Measurements from ENCODE around the gene CBLN4.

DNA sequence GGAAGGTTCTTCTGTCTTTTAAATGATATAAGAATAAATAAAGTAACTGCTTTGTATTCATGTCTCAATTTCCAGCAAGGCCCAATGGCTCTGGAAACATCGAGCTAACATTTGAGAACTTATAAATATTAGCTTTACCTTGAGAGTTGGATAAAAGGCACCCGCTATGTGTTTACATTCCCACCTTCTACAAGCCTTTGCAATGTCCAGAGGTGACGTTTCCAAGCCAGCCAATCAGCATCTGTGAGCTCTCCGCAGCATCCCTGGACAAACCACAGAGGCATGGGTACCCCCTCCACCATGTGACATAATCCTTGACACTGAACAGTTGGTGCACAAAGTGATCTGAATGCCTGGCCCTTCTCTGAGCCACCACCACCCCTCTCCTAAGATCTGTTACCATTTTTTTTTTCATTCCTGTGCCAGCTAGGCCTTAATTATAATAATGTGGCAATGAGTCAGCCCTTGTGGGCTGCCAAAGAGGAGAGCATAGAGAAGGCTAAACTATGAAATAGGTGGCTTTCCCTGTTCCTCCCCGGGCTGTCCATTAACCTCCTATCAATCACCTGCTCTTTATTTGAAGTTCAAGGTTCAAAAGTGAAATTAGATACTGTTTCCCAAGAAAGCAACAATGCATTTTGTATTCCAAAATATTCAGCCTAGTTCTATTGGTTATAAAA, 4.1 kb downstream of the CBLN4 start:
- peak; percentile 23 for TF ChIP-seq YY1 (IDR thresholded peaks at IDR 0.05)
- TF ChIP-seq TAF1 (conservative IDR thresholded peaks at IDR 0.05) = no peak
